ENCODE measurements around the gene CTAGE9.

DNA sequence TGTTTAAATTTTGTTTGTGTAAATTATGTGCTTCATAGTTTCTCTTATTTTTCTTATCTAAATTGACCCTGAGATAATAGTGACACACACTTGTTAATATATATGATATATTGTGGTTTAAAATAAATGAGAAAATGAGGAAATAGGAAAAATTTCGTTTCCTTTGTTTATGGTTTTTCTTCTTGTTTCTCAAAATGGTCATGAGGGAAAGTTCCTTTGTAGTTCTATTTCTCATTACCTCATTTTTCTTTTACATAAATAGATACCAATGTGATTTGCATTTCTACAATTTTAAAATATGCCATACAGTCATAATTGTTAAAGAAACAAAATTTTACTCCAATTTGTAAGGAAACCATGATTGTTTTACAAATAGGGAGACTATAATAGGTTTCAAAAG, 18.8 kb downstream of the CTAGE9 start:
- no peak for TF ChIP-seq CTCF (IDR thresholded peaks at IDR 0.05)
- TF ChIP-seq EZH2 (IDR thresholded peaks at IDR 0.05; ENCODE audit: borderline replicate concordance, insufficient read depth, low read depth, low read length, poor library complexity, severe bottlenecking) = no peak
